Neural cell (in vitro differentiated cells): ENCODE results near the gene KLHL2.

Experiments used
- CTCF ChIP-seq: fragments of 450-650 bp; IDR thresholded peaks from 2 replicates; pipeline ENCODE4 v1.5.1; 2014; ENCODE audit warnings: antibody characterized with exemption, mild to moderate bottlenecking, moderate library complexity; ENCODE audit not compliant: poor library complexity, severe bottlenecking
- EZH2 ChIP-seq: fragments of 200-600, 300-800 bp; shearing (Covaris generic), sonication (generic); IDR thresholded peaks from 2 replicates; pipeline ENCODE4 v1.6.1; 2014; ENCODE audit warnings: antibody characterized with exemption, low read length, borderline replicate concordance, mild to moderate bottlenecking; ENCODE audit not compliant: insufficient read depth, poor library complexity, severe bottlenecking
- MXI1 ChIP-seq: fragments of 450-650 bp; conservative IDR thresholded peaks from 2 replicates; pipeline ENCODE4 v1.6.1; 2014; ENCODE audit warnings: antibody characterized with exemption, mild to moderate bottlenecking; ENCODE audit not compliant: poor library complexity, severe bottlenecking
- POLR2AphosphoS5 ChIP-seq: IDR thresholded peaks from 2 replicates; pipeline ENCODE4 v1.6.1; 2012
- REST ChIP-seq: IDR thresholded peaks from 2 replicates; pipeline ENCODE4 v1.6.1; 2012; ENCODE audit warnings: borderline replicate concordance
- SMC3 ChIP-seq: fragments of 450-650 bp; conservative IDR thresholded peaks from 2 replicates; pipeline ENCODE4 v1.6.1; 2014; ENCODE audit warnings: antibody characterized with exemption, mild to moderate bottlenecking, moderate library complexity; ENCODE audit not compliant: poor library complexity
- TAF1 ChIP-seq: IDR thresholded peaks from 2 replicates; pipeline ENCODE4 v1.6.1; 2012; ENCODE audit warnings: low read depth

GRCh38 chr4:165326831-165327210 is 119.5 kb downstream of the KLHL2 start:
- TF ChIP-seq EZH2 (no peak), MXI1 (no peak), CTCF (no peak), TAF1 (no peak), POLR2AphosphoS5 (no peak), REST (no peak), SMC3 (no peak)
